Activated CD8-positive, alpha-beta memory T cell treated with anti-CD3 and anti-CD28 coated beads for 36 hours (primary cell): Measurements from ENCODE around the gene HYOU1. TPM values are rescaled to one million over a fixed set of nuclear protein-coding genes. Genes with fewer than 3 reads are reported as not detected.
"Not testable (repeated sequence)": the region's sequence is repeated elsewhere in the genome, so short reads cannot be mapped to it uniquely, and the experiment has no call there.

ENCODE experiments used
- CTCF ChIA-PET: fragments of 350-600 bp; sonication (Branson Sonifier 250); formaldehyde crosslinking; loops from one replicate; lab custom pipeline; 2021; ENCODE audit warnings: antibody characterized with exemption; lab: Charles Lee
- POLR2A ChIA-PET: fragments of 350-600 bp; sonication (Branson Sonifier 250); formaldehyde crosslinking; loops from one replicate; lab custom pipeline; 2021; ENCODE audit warnings: antibody characterized with exemption; lab: Charles Lee
- total RNA-seq, 2 experiments: library from RNA; stranded (reverse); gene quantifications; one replicate each; pipeline ENCODE4 v1.2.3, GENCODE V29; 2021

Gene HYOU1
- total RNA-seq, 2 experiments from 2014 or later = 151 to 159 TPM

- CTCF ChIA-PET = not testable (repeated sequence)
- POLR2A ChIA-PET = interaction anchor here (2.8 kb wide), 1 partner anchor 19 kb away, joined by 18 read pairs; the partner anchor contains the start of gene CENATAC
These were observed 39.6 kb downstream of the HYOU1 start for GRCh38 chr11:119017377-119017776.

DNA sequence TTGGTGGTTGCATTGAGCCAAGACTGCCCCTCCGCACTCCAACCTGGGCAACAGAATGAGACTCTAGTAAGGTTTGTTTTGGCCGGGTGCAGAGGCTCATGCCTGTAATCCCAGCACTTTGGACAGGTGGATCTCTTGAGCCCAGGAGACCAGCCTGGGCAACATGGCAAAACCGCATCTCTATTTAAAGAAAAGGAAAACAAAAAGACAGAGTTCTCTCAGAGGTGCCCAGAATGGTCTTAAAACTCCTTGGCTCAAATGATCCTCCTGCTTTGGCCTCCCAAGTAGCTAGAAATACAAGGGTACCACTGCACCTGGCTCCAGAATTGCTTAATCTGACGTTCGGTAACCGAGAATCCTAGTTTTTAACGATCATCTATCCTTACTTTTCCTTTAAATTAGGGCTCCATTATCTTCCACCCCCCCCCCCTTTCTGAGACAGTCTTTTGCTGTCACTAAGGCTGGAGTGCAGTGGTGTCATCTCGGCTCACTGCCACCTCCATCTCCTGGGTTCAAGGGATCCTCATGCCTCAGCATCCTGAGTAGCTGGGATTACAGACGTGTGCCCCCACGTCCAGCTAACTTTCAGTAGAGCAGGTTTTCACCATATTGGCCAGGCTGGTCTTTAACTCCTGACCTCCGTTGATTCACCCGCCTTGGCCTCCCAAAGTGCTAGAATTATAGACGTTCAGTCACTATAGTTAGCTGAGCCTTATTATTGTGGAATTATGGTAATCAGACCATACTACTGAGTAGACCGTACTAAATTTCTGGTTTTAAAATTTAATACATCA lies 40.6 kb downstream of the HYOU1 start:
- ChIA-PET CTCF (interaction anchor here (1.0 to 1.5 kb wide), 3 partner anchors 14 to 225 kb away, joined by 3 to 4 read pairs (median 3); partner anchors contain the start of gene DDX6), POLR2A (interaction anchor here (0.7 to 1.4 kb wide), 5 partner anchors 12 to 91 kb away, joined by 3 to 9 read pairs (median 3); no protein-coding TSS in a partner anchor)

- ChIA-PET POLR2A (interaction anchor here (0.8 to 1.4 kb wide), 4 partner anchors 10 to 41 kb away, joined by 3 to 4 read pairs (median 3); partner anchors contain the start of gene CENATAC), CTCF (interaction anchor here (0.8 to 1.5 kb wide), 3 partner anchors 18 to 224 kb away, joined by 3 to 4 read pairs (median 3); partner anchors contain the start of genes CENATAC, DDX6 and HYOU1)
These were observed 41.9 kb downstream of the HYOU1 start for GRCh38 chr11:119015054-119015611.

- ChIA-PET CTCF (interaction anchor here (0.9 to 1.3 kb wide), 3 partner anchors 10 to 42 kb away, joined by 3 to 4 read pairs (median 3); partner anchors contain the start of gene HYOU1), POLR2A (interaction anchor here (0.6 to 1.4 kb wide), 6 partner anchors 8 to 618 kb away, joined by 3 to 6 read pairs (median 4); partner anchors contain the start of gene CENATAC)
These were observed 42.6 kb downstream of the HYOU1 start for GRCh38 chr11:119014209-119014924.

DNA sequence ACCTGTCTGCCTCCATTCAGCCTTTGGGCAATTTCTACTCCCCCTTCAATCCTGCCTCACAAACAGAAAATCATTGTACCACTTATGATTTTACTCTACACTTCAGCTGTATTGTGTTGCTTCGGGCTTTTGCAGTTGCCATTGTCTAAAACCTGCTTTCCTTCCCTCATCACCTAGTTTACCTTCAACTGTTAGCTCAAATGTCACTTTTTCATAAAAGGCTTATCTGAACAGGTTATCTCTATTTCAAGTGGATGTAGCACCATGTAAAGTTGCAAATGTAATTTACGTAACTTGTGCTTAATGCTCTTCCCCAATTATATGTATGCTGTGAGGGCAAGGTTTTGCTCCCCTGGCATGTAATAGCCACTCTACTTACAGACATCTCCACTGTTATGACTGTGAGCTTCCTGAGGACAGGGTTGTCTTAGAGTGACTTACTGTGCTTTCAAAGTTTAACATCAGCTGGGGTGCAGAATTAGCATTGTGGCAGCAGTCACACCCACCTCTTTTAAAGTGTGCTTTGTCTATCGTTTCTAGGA lies 44.3 kb downstream of the HYOU1 start:
- CTCF ChIA-PET = interaction anchor here (1.3 kb wide), 1 partner anchor 11 kb away, joined by 3 read pairs; no protein-coding TSS in a partner anchor
- POLR2A ChIA-PET = interaction anchor here (0.6 to 0.7 kb wide), 2 partner anchors 10 to 15 kb away, joined by 3 to 5 read pairs; no protein-coding TSS in a partner anchor

DNA sequence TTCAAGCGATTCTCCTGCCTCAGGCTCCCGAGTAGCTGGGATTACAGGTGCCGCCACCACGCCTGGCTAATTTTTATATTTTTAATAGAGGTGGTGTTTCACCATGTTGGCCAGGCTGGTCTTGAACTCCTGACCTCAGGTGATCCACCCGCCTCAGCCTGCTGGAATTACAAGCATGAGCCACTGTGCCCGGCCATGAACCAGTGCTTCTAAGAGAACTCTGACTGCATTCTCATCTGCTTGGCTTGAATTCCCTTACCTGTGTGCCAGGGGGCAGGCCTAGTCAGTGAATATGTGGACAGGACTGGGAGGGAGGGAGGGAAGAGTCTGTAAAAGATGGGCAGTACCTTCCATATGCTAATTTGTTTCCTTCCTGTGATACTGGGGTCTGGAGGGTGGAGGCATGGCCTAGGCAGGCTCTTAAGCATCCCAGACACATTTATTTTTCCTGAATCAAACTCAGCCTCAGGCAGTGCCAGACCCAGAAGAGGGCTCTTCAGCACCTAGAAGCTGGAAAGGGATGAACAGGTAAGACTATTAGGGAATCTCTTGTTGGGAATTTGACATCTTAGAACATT lies 45.4 kb downstream of the HYOU1 start:
- CTCF ChIA-PET = interaction anchor here (1.4 kb wide), 1 partner anchor 310 kb away, joined by 3 read pairs; no protein-coding TSS in a partner anchor
- POLR2A ChIA-PET = interaction anchor here (0.6 kb wide), 1 partner anchor 115 kb away, joined by 3 read pairs; no protein-coding TSS in a partner anchor

DNA sequence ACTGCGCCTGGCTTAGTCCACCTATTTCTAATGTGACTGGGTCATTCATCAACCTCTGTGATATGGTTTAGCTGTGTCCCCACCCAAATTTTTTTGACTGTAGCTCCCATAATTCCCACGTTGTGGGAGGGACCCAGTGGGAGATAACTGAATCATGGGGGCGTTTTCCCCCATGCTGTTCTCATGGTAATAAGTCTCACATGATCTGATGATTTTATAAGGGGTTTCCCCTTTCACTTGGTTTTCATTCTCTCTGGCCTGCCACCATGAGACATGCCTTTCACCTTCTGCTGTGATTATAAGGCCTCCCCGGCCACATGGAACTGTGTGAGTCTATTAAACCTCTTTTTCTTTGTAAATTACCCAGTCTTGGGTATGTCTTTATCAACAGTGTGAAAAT lies 50.3 kb downstream of the HYOU1 start:
- ChIA-PET POLR2A (interaction anchor here (0.6 kb wide), 1 partner anchor 8 kb away, joined by 6 read pairs; no protein-coding TSS in a partner anchor), CTCF (no interaction called here)

DNA sequence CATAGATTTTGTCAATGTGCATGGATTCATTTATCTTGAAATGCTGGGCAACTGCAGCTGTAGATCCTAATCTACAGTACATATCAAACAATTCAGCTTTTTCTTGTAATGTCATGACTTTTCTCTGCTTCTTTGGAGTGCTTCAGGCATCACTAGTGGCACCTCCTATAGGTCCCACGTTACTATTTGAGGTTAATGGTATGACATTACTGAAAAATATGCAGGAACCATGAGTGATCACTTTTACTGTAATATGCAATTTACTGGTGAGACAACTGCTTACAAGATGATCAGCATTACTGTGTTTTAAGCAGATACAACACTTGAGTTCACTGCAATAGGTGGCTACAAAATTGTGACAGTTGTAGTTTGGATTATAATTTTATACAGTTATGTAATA lies 56.1 kb downstream of the HYOU1 start:
- CTCF ChIA-PET = interaction anchor here (0.7 kb wide), 1 partner anchor 392 kb away, joined by 3 read pairs; no protein-coding TSS in a partner anchor
- POLR2A ChIA-PET = interaction anchor here (1.0 kb wide), 1 partner anchor 18 kb away, joined by 3 read pairs; no protein-coding TSS in a partner anchor

DNA sequence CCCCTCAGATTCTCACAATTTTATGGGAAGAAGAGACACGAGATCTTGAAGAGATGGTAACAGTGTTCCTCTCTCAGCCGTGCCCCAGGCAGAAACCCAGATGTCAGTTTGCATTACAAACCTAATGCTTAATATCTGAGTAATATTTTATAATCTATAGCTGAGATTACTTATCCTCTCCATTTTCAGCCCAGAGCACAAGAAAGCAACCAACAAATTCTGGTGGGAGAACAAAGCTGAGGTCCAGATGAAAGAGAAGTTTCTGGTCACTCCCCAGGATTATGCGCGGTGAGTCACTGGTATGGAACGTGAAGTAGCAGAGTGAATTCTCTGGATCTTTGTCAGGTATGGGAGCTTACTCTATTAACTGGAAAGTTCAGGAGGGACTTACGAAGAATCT lies 58.2 kb downstream of the HYOU1 start:
- ChIA-PET CTCF (no interaction called here), POLR2A (interaction anchor here (2.4 kb wide), 1 partner anchor 19 kb away, joined by 18 read pairs; the partner anchor contains the start of genes RPS25 and TRAPPC4)

DNA sequence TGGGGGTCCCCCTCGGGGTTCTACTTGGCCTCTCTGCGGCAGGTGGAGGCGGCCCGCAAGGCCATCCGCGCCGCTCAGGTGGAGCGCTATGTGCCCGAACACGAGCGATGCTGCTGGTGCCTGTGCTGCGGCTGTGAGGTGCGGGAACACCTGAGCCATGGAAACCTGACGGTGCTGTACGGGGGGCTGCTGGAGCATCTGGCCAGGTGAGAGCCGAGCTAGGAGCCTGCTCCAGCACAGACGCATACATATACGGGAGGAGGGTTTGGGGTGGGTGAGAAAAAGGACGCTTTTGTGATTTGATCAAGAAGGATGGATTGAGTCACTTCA lies 58.7 kb downstream of the HYOU1 start:
- POLR2A ChIA-PET = interaction anchor here (0.6 to 2.4 kb wide), 3 partner anchors 20 to 1837 kb away, joined by 3 to 18 read pairs (median 3); partner anchors contain the start of genes RPS25 and TRAPPC4
- CTCF ChIA-PET = interaction anchor here (0.6 to 1.8 kb wide), 2 partner anchors 69 to 121 kb away, joined by 3 to 5 read pairs; no protein-coding TSS in a partner anchor

DNA sequence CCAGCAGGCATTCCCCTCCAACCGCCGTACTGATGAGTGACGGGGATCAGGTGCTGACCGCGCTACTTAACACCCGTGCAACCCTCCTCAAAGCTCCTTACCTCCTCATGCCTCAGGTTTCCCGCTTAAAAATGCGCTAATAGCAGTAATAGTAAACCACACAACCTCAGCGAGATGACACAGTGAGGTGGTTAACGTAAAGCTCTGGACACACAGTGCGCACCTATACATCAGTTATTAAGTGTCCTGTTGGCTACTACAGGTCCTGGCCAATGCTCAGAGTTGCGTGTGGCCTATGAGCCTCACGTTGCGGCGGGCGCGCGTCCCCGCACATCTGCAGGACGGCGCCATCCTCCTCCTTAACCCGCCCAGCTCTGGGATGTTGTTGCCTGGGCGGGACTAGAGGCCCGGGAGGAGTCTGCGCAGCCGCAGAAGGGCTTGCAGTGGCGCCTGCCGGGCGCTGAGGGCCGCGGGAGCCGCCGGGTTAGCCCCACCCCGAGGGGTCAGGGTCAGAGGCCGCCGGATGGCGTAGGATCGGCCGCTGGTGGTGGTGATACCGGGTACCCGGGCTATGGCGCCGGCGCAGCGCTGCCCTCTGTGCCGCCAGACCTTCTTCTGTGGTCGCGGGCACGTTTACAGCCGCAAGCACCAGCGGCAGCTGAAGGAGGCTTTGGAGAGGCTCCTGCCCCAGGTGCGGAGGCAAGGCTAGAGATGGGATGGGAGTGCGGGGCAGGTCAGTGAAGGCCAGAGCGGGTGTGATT lies 59.2 kb downstream of the HYOU1 start, which contains the start of gene CENATAC:
TSS of gene CENATAC (plus strand) at position 512 of the 761 bp plus-strand sequence. CDS start at position 572, 60 bp downstream.
- ChIA-PET CTCF (interaction anchor here (0.6 to 1.8 kb wide), 7 partner anchors 18 to 121 kb away, joined by 3 to 5 read pairs (median 3); partner anchors contain the start of gene VPS11), POLR2A (interaction anchor here (0.5 to 2.4 kb wide), 9 partner anchors 10 to 1836 kb away, joined by 3 to 18 read pairs (median 3); partner anchors contain the start of genes RPS25 and TRAPPC4)

- ChIA-PET POLR2A (interaction anchor here (0.5 to 2.4 kb wide), 8 partner anchors 11 to 460 kb away, joined by 3 to 18 read pairs (median 3); partner anchors contain the start of genes RPS25 and TRAPPC4), CTCF (interaction anchor here (0.6 to 1.8 kb wide), 7 partner anchors 18 to 92 kb away, joined by 3 to 5 read pairs (median 3); partner anchors contain the start of gene VPS11)
These were observed 59.9 kb downstream of the HYOU1 start for GRCh38 chr11:118996926-118997626.
